HTERT RPE-1 (cell line): ENCODE measurements around the gene SERPINB2.

ENCODE experiments used
- in situ Hi-C: fragments of 300-500 bp; cut with MboI; formaldehyde crosslinking; loops from 4 replicates; pipeline ENCODE4 v1.14.3; 2020; ENCODE audit warnings: low sequenced_read_pairs

Gene SERPINB2, protein sequence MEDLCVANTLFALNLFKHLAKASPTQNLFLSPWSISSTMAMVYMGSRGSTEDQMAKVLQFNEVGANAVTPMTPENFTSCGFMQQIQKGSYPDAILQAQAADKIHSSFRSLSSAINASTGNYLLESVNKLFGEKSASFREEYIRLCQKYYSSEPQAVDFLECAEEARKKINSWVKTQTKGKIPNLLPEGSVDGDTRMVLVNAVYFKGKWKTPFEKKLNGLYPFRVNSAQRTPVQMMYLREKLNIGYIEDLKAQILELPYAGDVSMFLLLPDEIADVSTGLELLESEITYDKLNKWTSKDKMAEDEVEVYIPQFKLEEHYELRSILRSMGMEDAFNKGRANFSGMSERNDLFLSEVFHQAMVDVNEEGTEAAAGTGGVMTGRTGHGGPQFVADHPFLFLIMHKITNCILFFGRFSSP

GRCh38 chr18:63887424-63887823 is at the start of gene SERPINB2:
SERPINB2 (plus strand) TSS chr18:63887705; CDS start chr18:63891445, 3,740 bp downstream.
- in situ Hi-C loops: no loop called here

GRCh38 chr18:63843008-63843407 is 44.5 kb upstream of the SERPINB2 start:
- in situ Hi-C loops: no loop called here

DNA sequence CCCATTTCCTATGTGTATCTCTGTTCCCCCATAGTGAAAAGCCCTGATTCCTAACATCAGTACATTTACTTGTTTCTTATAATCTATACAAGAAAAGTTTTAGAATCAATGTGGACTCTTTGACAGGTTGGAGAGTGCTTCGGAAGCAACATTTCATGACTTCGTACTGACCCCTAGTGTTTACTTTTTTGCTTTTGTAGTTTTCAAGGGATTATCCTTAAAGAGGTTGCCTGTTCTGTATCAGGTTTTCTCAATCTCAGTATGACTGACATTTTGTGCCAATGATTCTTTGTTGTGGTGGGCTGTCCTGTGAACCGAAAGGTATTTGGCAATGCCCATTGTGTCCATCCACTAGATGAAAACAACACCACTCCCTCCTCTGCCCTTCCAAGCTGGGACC is 43.3 kb upstream of the SERPINB2 start:
- in situ Hi-C loops: no loop called here

GRCh38 chr18:63848159-63848558 is 39.3 kb upstream of the SERPINB2 start:
- in situ Hi-C loops: no loop called here

- in situ Hi-C loops: no loop called here
Measured at GRCh38 chr18:63850020-63850419, 37.5 kb upstream of the SERPINB2 start.

- in situ Hi-C loops: no loop called here
Measured at GRCh38 chr18:63850636-63851035, 36.9 kb upstream of the SERPINB2 start.

DNA sequence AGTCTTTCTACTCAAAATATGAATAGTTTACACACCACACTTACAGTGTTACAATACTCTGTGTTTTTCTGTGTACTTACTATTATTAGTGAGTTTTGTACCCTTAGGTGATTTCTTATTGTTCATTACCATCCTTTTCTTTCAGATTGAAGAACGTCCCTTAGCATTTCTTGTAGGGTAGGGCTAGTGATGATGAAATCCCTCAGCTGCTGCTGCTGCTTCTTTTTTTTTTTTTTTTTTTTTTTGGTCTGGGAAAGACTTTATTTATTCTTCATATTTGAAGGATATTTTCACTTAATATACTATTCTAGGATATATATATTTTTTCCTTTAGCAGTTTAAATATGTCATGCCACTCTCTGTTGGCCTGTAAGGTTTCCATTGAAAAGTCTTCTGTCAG is 29.0 kb upstream of the SERPINB2 start:
- in situ Hi-C loops: no loop called here

- in situ Hi-C loops: no loop called here
Measured at GRCh38 chr18:63859781-63860475, 27.6 kb upstream of the SERPINB2 start.

- in situ Hi-C loops: no loop called here
Measured at GRCh38 chr18:63860531-63860930, 27.0 kb upstream of the SERPINB2 start.

GRCh38 chr18:63867368-63868125 is 20.0 kb upstream of the SERPINB2 start:
- in situ Hi-C loops: no loop called here

- in situ Hi-C loops: no loop called here
Measured at GRCh38 chr18:63868546-63868945, 19.0 kb upstream of the SERPINB2 start.

GRCh38 chr18:63869374-63869773 is 18.1 kb upstream of the SERPINB2 start:
- in situ Hi-C loops: no loop called here

GRCh38 chr18:63869851-63870250 is 17.7 kb upstream of the SERPINB2 start:
- in situ Hi-C loops: no loop called here

GRCh38 chr18:63871836-63872235 is 15.7 kb upstream of the SERPINB2 start:
- in situ Hi-C loops: no loop called here

GRCh38 chr18:63872586-63872985 is 14.9 kb upstream of the SERPINB2 start:
- in situ Hi-C loops: no loop called here

DNA sequence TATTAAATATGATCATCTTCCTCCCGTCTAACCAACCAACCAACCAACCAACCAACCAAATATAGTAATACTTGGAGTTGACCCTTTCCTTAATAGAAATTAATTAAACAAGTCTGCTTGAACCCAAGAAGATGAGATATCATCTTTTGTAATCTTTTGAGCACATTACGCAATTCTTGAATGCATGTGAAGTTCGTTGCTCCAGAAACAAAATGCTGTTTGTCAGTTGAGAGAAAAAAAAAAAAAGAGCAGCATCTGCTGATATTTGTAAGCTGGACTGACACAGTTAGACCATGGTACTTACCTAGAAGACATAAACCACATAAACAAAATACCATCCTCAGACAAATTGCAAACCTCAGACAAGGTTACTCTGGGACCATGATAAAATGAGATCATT is 9.2 kb upstream of the SERPINB2 start:
- in situ Hi-C loops: no loop called here

- in situ Hi-C loops: no loop called here
Measured at GRCh38 chr18:63878925-63879324, 8.6 kb upstream of the SERPINB2 start.

DNA sequence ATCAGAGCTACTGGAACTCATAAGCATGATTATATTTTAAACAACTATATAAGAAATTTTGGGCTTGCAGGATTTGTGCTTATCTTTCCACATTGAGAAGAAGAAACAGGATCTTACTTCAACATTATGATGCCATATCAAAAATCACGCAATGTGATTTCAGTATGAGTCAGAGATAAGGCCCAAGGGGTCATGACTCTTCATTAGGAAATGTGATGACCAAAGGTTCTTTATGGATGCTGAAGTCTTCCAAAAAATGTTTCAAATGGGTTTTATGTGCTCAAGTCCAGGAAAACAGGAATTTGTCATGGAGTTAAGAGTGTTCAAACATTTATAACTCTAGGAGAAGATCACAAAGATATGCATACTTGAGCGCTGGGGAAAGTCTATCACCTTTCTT is 7.8 kb upstream of the SERPINB2 start:
- in situ Hi-C loops: no loop called here

DNA sequence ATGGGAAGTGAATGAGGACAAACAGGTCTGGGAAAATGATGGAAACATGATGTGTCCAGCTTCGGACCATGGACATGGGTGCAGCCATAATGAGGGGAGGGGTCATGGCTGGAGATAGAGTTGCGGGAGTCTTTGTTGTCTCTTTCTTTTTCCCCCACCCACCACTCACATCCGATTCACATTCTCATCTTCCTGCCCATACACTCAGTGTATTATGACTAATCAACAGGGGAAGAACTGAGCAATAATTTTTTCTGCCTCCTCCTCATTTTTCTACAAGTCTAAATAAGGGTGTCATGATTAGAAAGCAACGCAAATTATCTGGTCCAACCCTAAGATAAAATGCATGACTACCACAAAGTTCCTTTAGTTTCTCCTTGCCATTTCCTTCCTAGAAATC is 5.7 kb upstream of the SERPINB2 start:
- in situ Hi-C loops: no loop called here

DNA sequence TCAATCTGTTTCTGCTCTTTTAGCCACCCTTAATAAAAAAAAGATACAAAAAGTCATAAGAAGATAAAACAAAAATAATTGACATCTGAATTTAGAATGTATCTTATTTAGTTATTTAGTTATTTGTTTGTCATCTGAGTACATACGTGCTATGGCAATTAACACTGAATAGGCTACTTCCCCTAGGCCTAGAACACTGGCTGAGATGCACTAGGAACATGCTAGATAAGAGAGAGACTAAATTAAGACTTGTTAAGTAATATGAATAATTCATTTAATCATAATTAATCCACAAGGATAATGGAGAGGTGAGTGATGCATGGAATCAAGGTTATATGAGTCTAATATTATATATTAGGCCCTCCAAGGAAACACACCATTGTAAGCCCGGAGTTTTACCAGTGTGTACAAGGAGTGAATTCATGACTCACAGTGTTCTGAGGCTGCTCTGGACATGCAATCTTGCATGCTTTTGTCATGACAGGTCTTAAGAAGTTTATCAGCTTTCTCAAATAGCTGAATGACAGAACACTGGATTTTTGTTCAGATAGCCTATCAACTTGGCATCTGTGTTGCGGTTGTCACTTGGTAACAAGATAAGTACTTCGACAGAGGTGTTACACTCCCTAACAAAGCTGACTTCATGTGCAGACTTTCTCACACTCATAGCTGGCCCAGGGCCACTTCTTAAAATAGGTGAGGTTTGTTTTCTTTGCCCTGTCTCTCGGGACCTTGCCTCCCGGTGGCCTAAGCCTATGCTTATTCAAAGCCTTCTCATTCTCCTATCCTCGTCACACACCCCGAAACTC is 5.0 kb upstream of the SERPINB2 start:
- in situ Hi-C loops: no loop called here

GRCh38 chr18:63883617-63884016 is 3.9 kb upstream of the SERPINB2 start:
- in situ Hi-C loops: no loop called here
